Thyroid gland (tissue), 4 donors: ENCODE measurements around the gene TRAM2.

Experiments used
- POLR2A ChIP-seq, 2 donors: fragments of 450-650 bp; IDR thresholded peaks; one replicate each; pipeline ENCODE4 v1.6.1; 2017; ENCODE audit warnings: antibody characterized with exemption in 2 of 2, mild to moderate bottlenecking in 2 of 2, moderate library complexity in 1 of 2
- TF ChIP-seq, protein P1 (sequence below), 6 experiments: fragments of 200-600 bp in 3 of 6; fragments of 450-650 bp in 3 of 6; sonication (generic) in 3 of 6; IDR thresholded peaks; one replicate each; pipeline ENCODE4 v1.5.1; 2016 to 2019; ENCODE audit warnings: antibody characterized with exemption in 6 of 6, mild to moderate bottlenecking in 2 of 6, inconsistent platforms in 1 of 6, moderate library complexity in 1 of 6

DNA sequence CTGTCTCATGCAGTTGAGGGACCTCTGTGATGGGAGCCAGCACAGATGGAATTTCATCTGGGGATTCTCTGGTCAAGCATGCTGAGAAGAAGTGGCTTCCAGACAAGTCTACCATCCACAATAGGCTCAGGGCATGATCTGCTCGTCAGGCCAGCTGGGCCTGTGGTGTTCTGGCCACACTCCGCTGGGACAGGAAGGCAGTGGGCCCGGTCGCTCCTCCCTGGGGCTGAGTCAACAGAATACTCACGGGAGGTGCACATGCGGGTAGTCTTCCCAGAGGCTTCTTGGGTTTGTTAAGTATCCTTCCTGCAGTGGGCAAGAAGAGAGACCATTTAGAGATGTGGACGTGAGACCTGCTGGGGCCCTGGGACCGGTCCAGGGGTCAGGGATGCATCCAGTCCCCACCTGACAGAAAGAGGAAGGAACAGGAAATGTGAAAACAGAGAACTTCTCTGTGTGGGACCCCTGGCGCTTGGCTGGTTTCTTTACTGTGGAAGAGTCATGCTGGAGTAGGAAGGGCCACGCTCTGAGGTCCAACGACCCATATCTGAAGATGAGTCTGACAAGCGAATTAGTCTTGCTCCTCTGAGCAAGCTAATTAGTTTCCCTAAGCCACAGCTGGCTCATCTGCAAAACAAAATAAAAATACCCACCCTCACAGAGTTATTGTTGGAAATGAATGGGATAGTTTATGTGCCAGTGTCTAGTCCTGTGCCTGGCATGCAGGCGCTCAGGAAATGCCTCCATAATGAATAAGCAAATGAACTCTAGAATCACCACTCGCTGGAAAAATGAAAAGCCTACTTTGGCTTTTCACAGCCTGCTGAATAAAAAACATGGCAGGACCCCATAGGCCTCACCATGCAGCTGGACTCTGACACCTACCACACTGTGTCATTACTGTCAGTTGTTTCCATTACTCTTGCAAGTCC lies 67.3 kb downstream of the TRAM2 start:
- TF ChIP-seq, protein P1, sequence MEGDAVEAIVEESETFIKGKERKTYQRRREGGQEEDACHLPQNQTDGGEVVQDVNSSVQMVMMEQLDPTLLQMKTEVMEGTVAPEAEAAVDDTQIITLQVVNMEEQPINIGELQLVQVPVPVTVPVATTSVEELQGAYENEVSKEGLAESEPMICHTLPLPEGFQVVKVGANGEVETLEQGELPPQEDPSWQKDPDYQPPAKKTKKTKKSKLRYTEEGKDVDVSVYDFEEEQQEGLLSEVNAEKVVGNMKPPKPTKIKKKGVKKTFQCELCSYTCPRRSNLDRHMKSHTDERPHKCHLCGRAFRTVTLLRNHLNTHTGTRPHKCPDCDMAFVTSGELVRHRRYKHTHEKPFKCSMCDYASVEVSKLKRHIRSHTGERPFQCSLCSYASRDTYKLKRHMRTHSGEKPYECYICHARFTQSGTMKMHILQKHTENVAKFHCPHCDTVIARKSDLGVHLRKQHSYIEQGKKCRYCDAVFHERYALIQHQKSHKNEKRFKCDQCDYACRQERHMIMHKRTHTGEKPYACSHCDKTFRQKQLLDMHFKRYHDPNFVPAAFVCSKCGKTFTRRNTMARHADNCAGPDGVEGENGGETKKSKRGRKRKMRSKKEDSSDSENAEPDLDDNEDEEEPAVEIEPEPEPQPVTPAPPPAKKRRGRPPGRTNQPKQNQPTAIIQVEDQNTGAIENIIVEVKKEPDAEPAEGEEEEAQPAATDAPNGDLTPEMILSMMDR (IDR thresholded peaks at IDR 0.05), result no peak
- no peak for TF ChIP-seq POLR2A (IDR thresholded peaks at IDR 0.05)
